CD4-positive, alpha-beta T cell treated with Interleukin-4 for 4 hours (primary cell): ENCODE results near the gene ZC3HAV1.
"Not testable (repeated sequence)": the region's sequence is repeated elsewhere in the genome, so short reads cannot be mapped to it uniquely, and the experiment has no call there.

Source experiments
- DNase-seq: peaks from one replicate; pipeline ENCODE4 v3.0.0-alpha.2; 2020

Gene ZC3HAV1

DNA sequence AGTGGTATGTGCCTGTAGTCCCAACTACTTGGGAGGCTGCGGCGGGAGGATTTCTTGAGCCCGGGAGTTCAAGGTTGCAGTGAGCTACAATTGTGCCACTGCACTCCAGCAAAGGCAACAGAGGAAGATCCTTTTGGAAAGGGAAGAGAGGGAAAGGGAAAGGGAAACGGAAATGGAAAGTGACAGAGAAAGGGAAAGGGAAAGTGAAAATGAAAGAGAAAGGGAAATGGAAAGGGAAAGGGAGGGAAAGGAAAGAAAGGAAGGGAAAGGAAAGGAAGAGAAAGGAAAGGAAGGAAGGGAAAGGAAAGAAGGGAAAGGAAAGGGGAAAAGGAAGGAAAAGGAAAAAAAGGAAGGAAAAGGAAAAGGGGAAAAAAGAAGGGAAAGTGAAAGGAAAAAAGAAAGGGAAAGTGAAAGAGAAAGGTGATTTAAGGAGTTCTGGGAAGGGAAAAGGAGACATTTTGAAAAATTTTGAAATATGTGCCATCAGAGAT, 2.3 kb upstream of the ZC3HAV1 start:
- DNase-seq, result no peak

DNA sequence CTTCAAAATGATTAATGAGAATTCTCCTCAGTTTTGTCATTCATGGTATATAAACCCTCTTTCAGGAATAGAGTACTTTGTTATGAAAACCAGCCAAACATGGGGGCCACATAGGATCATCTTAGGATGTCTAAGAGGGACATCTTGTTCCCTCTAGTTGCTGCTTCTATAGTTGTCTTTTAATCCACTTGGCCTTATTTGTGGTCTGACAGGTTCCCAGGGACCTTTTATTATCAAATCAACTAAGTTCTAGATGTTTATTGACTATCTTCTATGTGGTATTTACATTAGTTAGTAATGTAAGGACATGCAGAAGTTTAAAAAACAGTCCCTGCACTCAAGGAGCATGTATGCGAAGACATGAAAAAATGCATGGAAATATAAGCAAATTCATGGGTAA, 1.6 kb upstream of the ZC3HAV1 start:
- DNase-seq, result no peak

DNA sequence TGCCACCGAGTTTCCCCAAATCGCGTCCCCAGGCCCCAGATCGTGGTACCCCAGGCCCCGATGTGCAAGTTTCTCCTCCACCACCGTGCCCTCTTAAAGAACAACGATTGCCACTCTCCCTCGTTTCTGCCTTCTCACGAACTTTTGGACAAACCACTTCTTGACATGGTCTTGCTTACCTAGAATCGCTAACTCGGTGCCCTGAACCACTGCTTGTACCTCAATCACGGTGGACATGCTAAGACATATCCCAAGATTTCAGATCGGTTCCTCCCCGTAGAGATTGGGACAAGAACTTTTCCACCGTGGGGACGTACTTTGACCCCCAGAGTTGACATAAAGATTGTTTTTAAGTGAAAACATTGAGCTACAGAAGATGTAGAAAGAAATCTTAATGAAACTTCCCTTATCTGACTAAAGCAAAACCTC, 477 bp upstream of the ZC3HAV1 start:
- no peak for DNase-seq

DNA sequence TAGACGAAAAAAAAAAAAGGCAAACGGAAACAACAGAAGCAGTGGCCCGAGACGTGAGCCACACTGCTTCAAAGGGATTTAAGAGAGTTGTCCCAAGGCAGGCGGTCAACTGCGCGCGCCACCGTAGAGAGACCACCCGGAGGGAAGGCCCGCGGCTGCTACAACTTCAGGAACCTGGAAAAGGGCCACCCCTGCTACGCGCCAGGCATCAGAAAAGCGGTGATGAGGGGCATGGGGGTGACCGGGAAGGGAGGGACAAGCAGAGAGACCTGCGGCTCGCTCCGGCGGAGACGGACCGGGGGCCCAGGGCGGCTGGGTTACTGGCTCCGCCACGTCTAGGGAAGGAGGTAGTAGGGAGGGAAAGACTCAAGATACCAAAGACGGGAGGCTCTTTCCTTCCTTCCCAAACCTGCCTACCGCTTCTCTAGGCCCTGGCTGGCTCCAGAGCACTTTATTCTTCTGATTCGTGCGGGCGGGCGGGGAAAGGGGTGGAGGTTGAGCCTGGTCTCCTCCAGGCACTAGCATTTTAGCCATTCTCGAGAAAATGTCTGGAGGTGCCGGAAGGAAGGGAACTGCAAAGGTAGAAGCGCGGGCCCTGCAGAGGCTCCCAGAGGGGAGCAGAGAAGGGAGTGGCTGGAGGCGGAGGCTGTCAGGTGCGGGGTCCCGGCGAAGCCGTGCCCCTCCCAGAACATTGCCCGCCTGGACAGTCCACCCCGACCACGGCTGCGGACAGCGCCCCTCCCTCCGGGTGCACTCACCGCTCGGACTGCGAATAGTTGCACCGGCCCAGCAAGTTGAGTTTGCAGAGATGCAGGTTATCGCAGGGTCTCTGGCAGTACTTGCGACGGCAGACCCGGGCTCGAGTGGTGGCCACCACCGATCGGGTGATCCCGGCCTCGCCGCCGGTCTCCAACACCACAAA, 993 bp downstream of the ZC3HAV1 start:
- DNase-seq, result no peak

DNA sequence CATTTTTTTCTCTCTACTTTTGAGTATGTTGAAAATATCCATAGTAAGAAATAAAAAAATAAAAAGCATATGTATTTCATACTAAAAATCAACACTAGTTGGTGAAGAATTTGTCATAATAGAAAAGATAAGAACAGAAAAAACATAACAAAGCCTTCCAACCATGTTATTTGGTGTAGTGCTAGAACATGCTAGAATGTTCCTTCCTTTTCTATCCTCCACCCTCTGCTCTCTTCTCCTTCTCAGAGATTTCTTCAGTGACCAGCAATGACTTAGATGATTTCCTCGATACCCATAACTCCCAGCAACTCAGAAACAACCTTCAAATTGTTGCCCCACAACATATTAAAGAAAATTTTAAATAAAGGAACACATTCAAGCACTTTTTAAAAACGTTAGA, 2.6 kb downstream of the ZC3HAV1 start:
- no peak for DNase-seq

DNA sequence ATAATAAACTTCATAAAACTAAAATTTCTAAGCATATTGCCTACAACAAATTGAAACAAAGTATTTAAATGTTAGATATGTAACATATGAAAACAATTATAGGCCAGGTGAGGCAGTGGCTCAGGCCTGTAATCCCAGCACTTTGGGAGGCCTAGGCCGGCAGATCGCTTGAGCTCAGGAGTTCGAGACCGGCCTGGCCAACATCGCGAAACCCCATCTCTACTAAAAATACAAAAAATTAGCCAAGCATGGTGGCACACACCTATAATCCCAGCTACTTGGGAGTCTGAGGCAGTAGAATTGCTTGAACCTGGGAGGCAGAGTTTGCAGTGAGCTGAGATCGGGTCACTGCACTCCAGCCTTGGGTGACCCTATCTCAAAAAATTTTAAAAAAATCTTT, 3.3 kb downstream of the ZC3HAV1 start:
- not testable (repeated sequence) for DNase-seq

DNA sequence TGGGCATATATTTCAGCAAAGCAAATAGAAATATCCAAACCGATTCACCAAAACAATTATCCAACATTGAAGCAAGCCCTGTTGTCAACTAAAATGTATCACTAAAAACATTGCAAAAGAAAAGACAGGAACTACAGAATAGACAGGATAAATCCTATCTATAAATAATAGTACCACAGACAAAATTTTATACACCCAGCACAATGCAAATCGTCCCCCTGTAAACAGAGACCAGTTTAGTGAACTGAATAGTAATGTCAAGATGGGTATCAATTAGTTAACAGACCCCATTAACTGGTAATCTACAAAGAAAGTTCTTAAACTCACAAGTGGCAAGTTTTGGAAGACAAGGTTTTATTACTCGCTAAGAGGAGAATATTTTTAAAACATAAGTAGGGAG, 4.0 kb downstream of the ZC3HAV1 start:
- DNase-seq, result no peak

DNA sequence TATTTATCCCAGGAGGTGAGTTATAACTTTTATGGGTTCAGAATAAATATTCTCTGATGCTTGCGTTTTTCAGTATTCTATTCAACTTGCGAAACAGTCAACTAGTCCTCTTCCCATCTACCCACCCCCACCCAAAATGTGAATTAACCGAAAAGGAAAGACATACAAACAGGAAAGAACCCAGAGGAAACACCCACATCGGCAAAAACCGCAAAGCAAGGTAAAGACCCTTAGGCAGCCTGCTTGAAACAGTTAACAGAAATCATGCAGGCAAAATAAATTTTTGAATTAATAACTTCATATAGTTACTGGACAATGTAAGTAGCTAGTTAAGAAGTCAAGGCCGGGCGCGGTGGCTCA, 5.4 kb downstream of the ZC3HAV1 start:
- peak; percentile 58 for DNase-seq

DNA sequence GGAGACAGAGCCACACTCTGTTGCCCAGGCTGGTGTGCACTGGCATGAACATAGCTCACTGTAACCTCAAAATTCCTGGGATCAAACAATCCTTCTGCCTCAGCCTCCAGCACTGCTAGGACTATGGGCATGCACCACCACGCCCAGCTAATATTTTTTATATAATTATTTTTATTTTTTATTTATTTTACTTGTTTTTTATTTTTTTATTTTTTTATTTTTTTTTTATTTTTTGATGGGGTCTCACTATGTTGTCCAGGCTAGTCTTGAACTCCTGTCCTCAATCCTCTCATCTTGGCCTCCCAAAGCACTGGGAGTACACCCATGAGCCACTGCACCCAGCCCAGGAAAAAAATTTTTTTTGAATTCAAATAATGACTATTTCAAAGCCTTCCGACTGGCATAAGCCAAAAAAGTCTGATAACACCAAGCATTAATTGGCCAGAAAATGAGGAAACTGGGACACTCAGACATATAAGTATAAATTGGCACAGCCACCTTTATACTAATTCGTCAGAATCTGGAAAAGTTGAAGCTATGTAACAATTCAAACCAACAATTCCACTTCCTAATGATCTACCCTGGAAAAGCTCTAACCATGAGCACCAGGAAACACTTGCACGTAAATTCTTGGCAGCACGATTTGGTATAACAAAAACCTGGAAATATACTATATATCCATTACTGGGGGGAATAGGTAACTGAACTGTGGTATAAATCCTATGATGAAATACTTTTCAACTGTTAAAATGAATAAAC, 6.3 kb downstream of the ZC3HAV1 start:
- no peak for DNase-seq

DNA sequence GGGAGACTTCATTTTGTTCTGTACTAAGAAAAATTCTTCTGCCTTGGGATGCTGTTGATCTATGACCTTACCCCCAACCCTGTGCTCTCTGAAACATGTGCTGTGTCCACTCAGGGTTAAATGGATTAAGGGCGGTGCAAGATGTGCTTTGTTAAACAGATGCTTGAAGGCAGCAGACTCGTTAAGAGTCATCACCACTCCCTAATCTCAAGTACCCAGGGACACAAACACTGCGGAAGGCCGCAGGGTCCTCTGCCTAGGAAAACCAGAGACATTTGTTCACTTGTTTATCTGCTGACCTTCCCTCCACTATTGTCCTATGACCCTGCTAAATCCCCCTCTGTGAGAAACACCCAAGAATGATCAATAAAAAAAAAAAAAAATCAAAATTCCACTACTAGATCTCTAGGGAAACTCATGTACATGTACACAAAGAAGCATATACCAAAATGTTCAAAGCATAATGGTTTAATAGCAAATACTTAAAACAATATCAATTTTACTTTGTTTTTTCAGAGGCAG, 7.8 kb downstream of the ZC3HAV1 start:
- not testable (repeated sequence) for DNase-seq

DNA sequence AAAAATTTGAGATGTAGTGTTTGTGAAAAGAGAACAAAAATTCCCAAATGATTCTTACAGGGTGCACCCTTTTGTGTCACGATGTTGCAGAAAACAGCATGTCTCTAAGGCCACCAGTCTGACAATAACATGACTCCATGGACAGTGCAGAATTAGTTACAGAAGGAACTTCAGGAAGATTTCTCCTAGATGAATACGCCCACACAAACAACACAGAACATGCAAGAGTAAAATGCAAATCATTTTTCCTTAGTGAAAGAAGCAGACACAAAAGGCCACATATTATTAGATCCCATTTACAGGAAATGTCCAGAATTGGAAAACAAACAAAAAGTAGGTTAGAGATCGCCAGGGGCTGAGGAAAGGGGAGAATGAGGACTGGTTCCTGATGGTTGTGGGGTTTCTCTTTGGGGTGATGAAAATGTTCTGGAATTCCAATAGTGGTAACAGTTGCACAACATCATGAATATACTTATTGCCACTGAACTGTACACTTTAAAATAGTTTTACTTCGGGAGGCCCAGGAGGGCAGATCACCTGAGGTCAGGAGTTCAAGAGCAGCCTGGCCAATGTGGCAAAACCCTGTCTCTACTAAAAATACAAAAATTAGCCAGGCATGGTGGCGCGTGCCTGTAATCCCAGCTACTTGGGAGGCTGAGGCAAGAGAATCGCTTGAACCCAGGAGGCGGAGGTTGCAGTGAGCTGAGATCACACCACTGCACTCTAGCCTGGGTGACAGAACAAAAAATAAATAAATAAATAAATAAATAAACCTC, 10.2 kb downstream of the ZC3HAV1 start:
- no peak for DNase-seq

DNA sequence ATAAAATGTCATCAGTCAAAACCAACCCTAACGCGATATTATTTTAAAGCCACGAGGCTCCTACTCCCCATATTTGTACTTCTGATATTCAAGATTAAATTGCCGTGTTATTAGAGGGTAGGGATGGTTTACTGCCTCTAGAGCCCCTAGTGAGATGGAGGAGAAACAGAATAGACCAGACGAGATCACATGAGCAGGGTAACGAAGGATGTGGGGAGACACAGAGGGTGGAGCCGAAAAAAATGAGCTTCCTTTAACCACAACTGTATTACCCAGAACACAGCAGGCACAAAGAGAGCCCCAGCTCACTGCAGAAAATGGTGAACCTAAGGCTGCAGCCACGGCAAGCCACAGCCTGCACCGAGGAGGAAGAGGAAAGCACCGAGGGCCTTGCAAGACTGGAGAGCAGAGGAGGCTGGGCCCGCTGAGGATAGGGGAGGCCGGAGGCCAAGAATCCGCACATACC, 14.3 kb downstream of the ZC3HAV1 start:
- DNase-seq, result peak; percentile 93

DNA sequence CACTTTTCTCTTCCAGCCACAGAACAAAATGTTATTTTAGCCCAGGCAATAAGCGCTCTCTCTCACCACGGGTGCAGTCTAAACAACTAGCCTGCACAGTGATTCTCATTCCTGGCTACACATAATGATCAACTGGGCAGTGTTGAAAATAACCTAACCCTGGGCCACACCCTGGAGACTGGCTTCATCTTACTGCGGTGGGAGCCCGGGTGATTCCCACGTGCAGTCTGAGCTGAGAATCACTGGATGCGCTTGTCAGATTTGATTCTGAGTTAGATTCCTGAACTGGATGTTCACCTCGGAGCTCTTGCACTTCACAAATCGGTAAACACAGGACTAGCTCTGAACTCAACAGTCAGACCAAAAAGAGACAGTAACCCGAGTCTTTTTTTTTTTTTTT, 14.9 kb downstream of the ZC3HAV1 start:
- no peak for DNase-seq

DNA sequence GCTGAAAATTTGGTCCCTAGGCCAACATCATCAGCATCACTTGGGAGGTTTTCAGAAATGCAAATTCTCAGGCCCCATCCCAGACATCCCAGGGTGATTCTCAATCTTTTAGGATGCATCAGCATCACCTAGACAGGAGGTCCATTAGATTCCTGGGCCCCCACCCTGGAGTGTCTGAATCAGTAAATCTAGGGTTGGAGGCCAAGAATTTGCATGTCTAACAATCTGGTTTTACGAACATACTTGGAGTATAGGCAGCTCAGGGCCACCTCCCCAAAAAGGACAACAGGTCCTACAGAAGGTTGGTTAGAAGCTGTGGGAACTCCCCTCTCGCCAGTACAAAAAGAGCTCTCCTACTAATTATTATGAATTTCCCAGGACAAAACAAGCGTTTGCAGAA, 15.5 kb downstream of the ZC3HAV1 start:
- DNase-seq, result no peak

DNA sequence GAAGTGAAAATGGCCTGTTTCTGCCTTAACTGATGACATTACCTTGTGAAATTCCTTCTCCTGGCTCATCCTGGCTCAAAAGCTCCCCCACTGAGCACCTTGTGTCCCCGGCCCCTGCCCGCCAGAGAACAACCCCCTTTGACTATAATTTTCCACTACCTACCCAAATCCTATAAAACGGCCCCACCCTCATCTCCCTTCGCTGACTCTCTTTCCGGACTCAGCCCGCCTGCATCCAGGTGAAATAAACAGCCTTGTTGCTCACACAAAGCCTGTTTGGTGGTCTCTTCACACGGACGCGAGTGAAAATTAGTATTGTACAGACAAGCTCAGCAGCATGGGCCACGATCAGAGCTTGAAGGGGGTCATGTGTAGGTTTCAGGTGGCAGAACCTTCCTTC, 16.0 kb downstream of the ZC3HAV1 start:
- not testable (repeated sequence) for DNase-seq

DNA sequence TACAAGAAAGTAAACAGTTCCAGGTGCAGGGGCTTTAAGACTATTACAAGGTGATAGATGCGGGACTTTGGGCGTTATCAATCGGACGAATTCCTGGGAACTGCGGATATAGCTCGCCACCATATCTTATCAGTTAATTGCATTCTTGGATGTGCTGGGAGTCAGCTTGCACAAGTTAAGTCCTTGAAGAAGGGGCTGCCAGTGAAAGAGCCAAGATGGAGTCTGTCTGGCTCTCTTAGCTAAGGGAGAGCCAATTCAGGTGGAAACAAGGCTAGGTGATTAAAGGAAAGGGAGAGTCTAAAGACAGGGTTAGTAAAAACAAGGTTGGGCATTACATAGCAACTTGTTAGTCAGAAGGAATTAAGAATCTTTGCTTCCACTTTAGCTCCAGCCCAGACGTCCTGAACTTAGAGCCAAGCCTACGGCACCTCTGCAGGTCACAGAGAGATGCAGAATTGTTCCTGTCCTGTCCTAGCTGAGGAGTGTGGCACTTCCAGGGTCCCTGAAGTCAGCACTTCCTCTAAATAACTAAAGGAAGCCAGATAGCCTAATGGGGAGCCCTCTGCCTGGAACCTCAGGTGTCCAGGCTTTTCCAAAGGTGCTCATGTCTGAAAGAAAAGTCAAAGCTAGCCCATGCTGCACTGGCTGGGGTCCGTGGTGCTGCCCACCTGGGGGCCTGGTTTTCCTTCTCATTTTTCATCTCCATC, 17.3 kb downstream of the ZC3HAV1 start:
- no peak for DNase-seq

DNA sequence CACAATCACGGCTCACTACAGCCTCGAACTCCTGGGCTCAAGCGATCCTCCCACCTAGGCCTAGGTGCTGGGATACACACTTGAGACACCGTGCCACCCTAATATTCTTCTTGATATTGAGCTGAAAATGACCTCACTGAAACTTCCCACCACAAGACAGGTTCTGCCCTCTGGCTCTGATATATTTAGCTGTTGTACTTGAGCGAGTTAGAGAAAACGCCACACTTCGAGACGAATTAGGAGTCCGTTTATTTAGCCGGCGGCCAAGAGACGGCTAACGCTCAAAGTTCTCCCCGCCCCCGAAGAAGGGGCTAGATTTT, 17.9 kb downstream of the ZC3HAV1 start:
- no peak for DNase-seq

DNA sequence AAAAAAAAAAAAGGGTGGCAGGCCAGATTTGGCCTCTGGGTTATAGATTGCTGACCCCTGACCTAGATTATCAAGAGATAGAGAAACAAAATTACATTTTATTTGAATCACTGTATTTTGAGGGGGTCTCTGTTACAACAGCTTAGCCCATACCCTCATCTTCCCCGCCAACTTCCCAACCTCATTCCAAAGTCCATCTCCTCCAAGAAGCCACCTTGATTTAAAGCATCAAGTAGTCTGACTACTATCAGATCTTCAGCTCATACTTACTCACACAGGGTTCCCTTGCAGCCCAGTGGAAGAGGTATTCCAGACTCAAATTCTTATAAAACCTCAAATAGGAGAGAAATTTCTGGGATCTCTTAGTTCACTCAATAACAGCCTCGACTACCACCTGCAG, 20.4 kb downstream of the ZC3HAV1 start:
- no peak for DNase-seq

DNA sequence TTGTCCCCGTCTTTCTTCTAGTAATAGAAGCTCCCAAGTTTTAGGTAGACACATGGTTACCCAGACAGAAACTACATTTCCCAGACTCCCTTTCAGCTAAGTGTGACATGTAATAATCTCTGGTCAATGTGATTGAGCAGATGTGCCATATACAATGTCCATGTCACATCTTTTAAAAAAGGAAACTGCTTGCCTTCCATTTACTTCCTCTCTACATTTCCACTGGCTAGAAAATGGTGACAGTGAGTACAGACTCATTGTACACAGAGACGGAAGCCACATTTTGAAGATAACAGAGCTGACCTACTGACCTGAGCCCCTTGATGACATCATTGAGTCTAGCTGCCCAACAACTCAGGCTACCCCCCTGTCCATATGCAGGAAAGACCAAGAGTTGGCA, 21.3 kb downstream of the ZC3HAV1 start:
- DNase-seq, result no peak

DNA sequence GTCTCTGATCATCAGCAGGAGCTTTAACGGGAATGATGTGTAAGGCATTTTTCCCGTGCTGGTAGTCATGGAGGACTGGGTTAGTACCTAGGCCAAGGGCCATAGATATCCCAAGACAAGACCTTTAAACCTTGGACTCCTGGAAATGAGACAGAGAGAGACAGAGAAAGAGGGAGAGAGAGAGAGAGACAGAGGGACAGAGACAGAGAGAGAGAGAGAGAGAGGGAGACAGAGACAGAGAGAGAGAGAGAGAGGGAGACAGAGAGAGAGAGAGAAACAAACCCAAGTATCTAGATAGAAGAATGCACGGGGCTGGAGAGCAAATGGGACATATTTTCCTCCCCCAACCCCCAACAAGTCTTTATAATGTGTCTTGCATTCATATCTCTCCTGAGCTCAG, 22.3 kb downstream of the ZC3HAV1 start:
- DNase-seq, result no peak

DNA sequence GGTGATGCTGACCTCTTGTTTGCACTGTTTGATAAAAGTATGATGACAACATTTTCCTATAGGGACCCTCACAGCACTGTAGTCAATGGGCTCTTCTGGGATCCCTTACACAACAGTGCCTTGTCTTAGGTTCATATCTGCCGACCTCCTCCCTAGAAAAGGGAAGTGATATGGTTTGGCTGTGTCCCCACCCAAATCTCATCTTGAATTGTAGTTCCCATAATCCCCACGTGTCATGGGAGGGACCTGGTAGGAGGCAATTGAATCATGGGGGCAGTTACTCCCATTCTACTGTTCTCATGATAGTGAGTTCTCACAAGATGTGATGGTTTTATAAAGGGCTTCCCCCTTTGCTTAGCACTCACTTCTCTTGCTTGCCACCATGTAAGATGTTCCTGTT, 23.1 kb downstream of the ZC3HAV1 start:
- DNase-seq, result no peak

DNA sequence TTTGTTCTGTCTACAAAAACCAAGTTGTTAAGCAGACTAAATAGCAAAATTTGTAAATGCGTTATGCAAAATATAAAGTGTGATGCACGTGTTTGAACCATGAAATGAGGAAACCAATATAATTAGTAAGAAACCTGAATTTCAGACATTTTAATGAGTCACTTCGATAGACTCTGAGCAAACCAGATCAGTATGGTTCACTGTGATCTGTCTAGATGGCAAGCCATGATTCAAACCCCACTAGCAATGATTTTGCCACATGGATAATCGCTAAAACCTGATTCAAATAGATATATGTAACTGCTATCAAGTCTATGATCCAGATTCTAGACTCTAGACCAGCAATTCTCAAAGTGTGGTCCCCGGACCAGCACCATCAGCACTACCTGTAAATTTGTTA, 24.8 kb downstream of the ZC3HAV1 start:
- peak; percentile 46 for DNase-seq
